K562 (cell line): ENCODE data around the gene PGPEP1. TPM values are rescaled to one million over a fixed set of nuclear protein-coding genes. Genes with fewer than 3 reads are reported as not detected.
"Not testable (repeated sequence)": the region's sequence is repeated elsewhere in the genome, so short reads cannot be mapped to it uniquely, and the experiment has no call there.

Source experiments
- ATAC-seq: fragments of 200-7000 bp; cut with Tn5 transposase; 3 replicates; pipeline ENCODE4 v1.9.1; 2020; ENCODE audit warnings: moderate library complexity
- BruUV-seq: library from RNA; stranded (reverse); fragments of 400-500 nt; replicated peaks from 2 replicates; lab custom pipeline; 2021; lab: Mats Ljungman, UMichigan
- CTCF ChIA-PET: fragments of 300-600 bp; formaldehyde crosslinking; extraction: SDS; loops from one replicate; lab custom pipeline; 2021; ENCODE audit warnings: low intra/inter-chr PET ratio; lab: Yijun Ruan, JAX
- POLR2A ChIA-PET: fragments of 300-600, 350-650 bp; sonication (Branson Sonifier 250); formaldehyde crosslinking; extraction: SDS; loops from one replicate; lab custom pipeline; 2021; ENCODE audit warnings: antibody characterized with exemption, inconsistent platforms; lab: Yijun Ruan, JAX
- DNase-seq, 4 experiments: peaks; one replicate each; pipeline versions ENCODE4 v3.0.0 to v3.0.0-alpha.2; 2011 to 2018; ENCODE audit warnings: low spot score in 3 of 4, mixed read lengths in 3 of 4; ENCODE audit errors: extremely low read depth in 1 of 4
- FAIRE-seq: peaks from 2 replicates; lab custom pipeline; 2011; peaks lifted over from hg19 to GRCh38; lab: Jason Lieb, UNC
- H2AFZ ChIP-seq: 2 replicates; pipeline ENCODE4 v1.6.0; 2011; ENCODE audit warnings: low read depth, low read length, control low read depth, inconsistent platforms
- H3K27ac ChIP-seq: fragments of 200-600 bp; 3 replicates; pipeline ENCODE4 v1.8.0; 2011; ENCODE audit warnings: low read depth, mild to moderate bottlenecking, control low read depth, inconsistent platforms, low read length, moderate library complexity, mixed read lengths; ENCODE audit errors: extremely low read depth
- H3K27me3 ChIP-seq, 2 experiments: fragments of 300-600 bp in 1 of 2; 2 replicates in 1 of 2; 3 replicates in 1 of 2; pipeline versions ENCODE4 v1.6.0 to v1.8.0; 2011; ENCODE audit warnings: inconsistent platforms in 2 of 2, low read length in 2 of 2, mild to moderate bottlenecking in 1 of 2, mixed read lengths in 1 of 2, moderate library complexity in 1 of 2; ENCODE audit not compliant: control insufficient read depth in 2 of 2, insufficient read depth in 2 of 2
- H3K36me3 ChIP-seq: fragments of 300-600 bp; 3 replicates; pipeline ENCODE4 v1.8.0; 2011; ENCODE audit warnings: mild to moderate bottlenecking, low read length, inconsistent platforms; ENCODE audit not compliant: control insufficient read depth, insufficient read depth
- H3K4me1 ChIP-seq, 2 experiments: fragments of 200-600 bp in 1 of 2; replicated peaks in 1 of 2; 2 replicates in 1 of 2; 3 replicates in 1 of 2; pipeline versions ENCODE4 v1.5.1 to v1.8.0; 2011; ENCODE audit warnings: inconsistent platforms in 2 of 2, low read length in 2 of 2, mild to moderate bottlenecking in 1 of 2, mixed read lengths in 1 of 2, moderate library complexity in 1 of 2; ENCODE audit not compliant: control insufficient read depth in 2 of 2, insufficient read depth in 2 of 2
- H3K4me2 ChIP-seq: 2 replicates; pipeline ENCODE4 v1.6.1; 2011; ENCODE audit warnings: low read length, control low read depth, inconsistent platforms, mixed read lengths; ENCODE audit not compliant: insufficient read depth
- H3K4me3 ChIP-seq: fragments of 200-600 bp; sonication (generic), shearing (Covaris generic); 2 replicates; pipeline ENCODE4 v1.5.1; 2016; ENCODE audit warnings: control low read depth, inconsistent platforms
- H3K79me2 ChIP-seq: fragments of 200-600 bp; 3 replicates; pipeline ENCODE4 v1.8.0; 2011; ENCODE audit warnings: low read length, inconsistent platforms; ENCODE audit not compliant: control insufficient read depth, insufficient read depth
- H3K9ac ChIP-seq, 2 experiments: 2 replicates each; pipeline versions ENCODE4 v1.6.0 to v1.6.1; 2011; ENCODE audit warnings: low read depth in 2 of 2, low read length in 2 of 2, control low read depth in 1 of 2, inconsistent platforms in 1 of 2, mild to moderate bottlenecking in 1 of 2, mixed read lengths in 1 of 2; ENCODE audit not compliant: insufficient read depth in 1 of 2
- H3K9me1 ChIP-seq: one replicate; pipeline ENCODE4 v1.6.0; 2011; ENCODE audit warnings: inconsistent platforms, mild to moderate bottlenecking, low read length, moderate library complexity; ENCODE audit not compliant: control insufficient read depth, insufficient read depth
- H3K9me3 ChIP-seq: replicated peaks from 2 replicates; pipeline ENCODE4 v1.5.1; 2011; ENCODE audit warnings: low read depth, low read length, inconsistent platforms; ENCODE audit not compliant: control insufficient read depth, insufficient read depth
- H4K20me1 ChIP-seq: replicated peaks from 2 replicates; pipeline ENCODE4 v1.6.1; 2011; ENCODE audit warnings: low read length, inconsistent platforms, mixed read lengths; ENCODE audit not compliant: control insufficient read depth, insufficient read depth
- DDX20 ChIP-seq: fragments of 450-650 bp; IDR thresholded peaks from 2 replicates; pipeline ENCODE4 v1.6.1; 2016; ENCODE audit warnings: missing genetic modification characterization, low read depth, mild to moderate bottlenecking, missing compliant biosample characterization, moderate library complexity
- HIVEP1 ChIP-seq: fragments of 250-450 bp; sonication (Bioruptor Pico); IDR thresholded peaks from 2 replicates; pipeline ENCODE4 v1.4.0; 2020; ENCODE audit warnings: mild to moderate bottlenecking
- KLF1 ChIP-seq: fragments of 450-650 bp; IDR thresholded peaks from 2 replicates; pipeline ENCODE4 v1.6.1; 2016; ENCODE audit warnings: missing genetic modification characterization, missing compliant biosample characterization
- KLF6 ChIP-seq: fragments of 250-450 bp; sonication (Bioruptor Pico); IDR thresholded peaks from 2 replicates; pipeline ENCODE4 v1.4.0; 2020; ENCODE audit warnings: mild to moderate bottlenecking, moderate library complexity, borderline replicate concordance
- LARP7 ChIP-seq: fragments of 450-650 bp; IDR thresholded peaks from 2 replicates; pipeline ENCODE4 v1.6.1; 2016
- MAZ ChIP-seq, 2 experiments: fragments of 450-650 bp in 1 of 2; sonication (generic) in 1 of 2; formaldehyde crosslinking; IDR thresholded peaks in 1 of 2; conservative IDR thresholded peaks in 1 of 2; 2 replicates each; pipeline versions ENCODE4 v1.4.0 to v1.5.0; 2020; ENCODE audit warnings: mild to moderate bottlenecking in 1 of 2, missing genetic modification reagents in 1 of 2
- MEF2D ChIP-seq: conservative IDR thresholded peaks from 2 replicates; pipeline ENCODE4 v1.6.1; 2016; ENCODE audit warnings: low read depth, missing genetic modification characterization, missing compliant biosample characterization
- NFRKB ChIP-seq: fragments of 450-650 bp; IDR thresholded peaks from 2 replicates; pipeline ENCODE4 v1.6.1; 2016; ENCODE audit warnings: low read depth
- PTTG1 ChIP-seq: fragments of 450-650 bp; IDR thresholded peaks from 2 replicates; pipeline ENCODE4 v1.6.1; 2016; ENCODE audit warnings: low read depth, mild to moderate bottlenecking, missing genetic modification characterization, missing compliant biosample characterization
- RBFOX2 ChIP-seq: fragments of 200-400 bp; formaldehyde crosslinking; IDR thresholded peaks from 2 replicates; pipeline ENCODE4 v1.6.1; 2017; ENCODE audit warnings: low read depth, mild to moderate bottlenecking, low read length, moderate library complexity
- SMAD4 ChIP-seq: fragments of 250-450 bp; sonication (Bioruptor Pico); conservative IDR thresholded peaks from 2 replicates; pipeline ENCODE4 v1.8.0; 2021; ENCODE audit warnings: inconsistent platforms, mild to moderate bottlenecking, moderate library complexity
- ZBTB9 ChIP-seq: fragments of 450-650 bp; formaldehyde crosslinking; IDR thresholded peaks from 2 replicates; pipeline ENCODE4 v1.4.0; 2020; ENCODE audit warnings: mild to moderate bottlenecking, moderate library complexity
- ZC3H4 ChIP-seq: sonication (generic); formaldehyde crosslinking; IDR thresholded peaks from 2 replicates; pipeline ENCODE4 v1.9.0; 2021; ENCODE audit warnings: missing genetic modification reagents, borderline replicate concordance
- ZNF583 ChIP-seq: fragments of 250-450 bp; sonication (Bioruptor Pico); IDR thresholded peaks from 2 replicates; pipeline ENCODE4 v1.4.0; 2020
- ZNF589 ChIP-seq: fragments of 200-800 bp; sonication (Bioruptor generic); IDR thresholded peaks from 2 replicates; pipeline ENCODE4 v1.6.1; 2016; ENCODE audit warnings: low read depth, missing genetic modification characterization, missing compliant biosample characterization
- ZNF695 ChIP-seq: fragments of 450-650 bp; formaldehyde crosslinking; IDR thresholded peaks from 2 replicates; pipeline ENCODE4 v1.4.0; 2020; ENCODE audit warnings: mild to moderate bottlenecking, moderate library complexity
- WGBS: fragments of 100-300 bp; shearing (Covaris generic); methylation state at CpG from one replicate; pipeline ENCODE4 v1.1.6; 2016; ENCODE audit warnings: low coverage, mixed read lengths; ENCODE audit not compliant: insufficient coverage; ENCODE audit errors: missing lambda C conversion rate; 5-methylcytosine and 5-hydroxymethylcytosine counted together
- in situ Hi-C: fragments of 300-500 bp; cut with MboI; formaldehyde crosslinking; loops from 4 replicates; pipeline ENCODE4 v1.15.0; 2018; ENCODE audit warnings: inconsistent platforms, mixed read lengths
- intact Hi-C: fragments of 100-400 bp; cut with micrococcal nuclease; formaldehyde crosslinking; loops from 2 replicates; pipeline ENCODE4 v1.14.2; 2022
- polyA plus RNA-seq, 8 experiments: library from polyadenylated mRNA; depleted of rRNA in 4 of 8; stranded (reverse) in 5 of 8; unstranded in 3 of 8; fragments of >200 nt; fragmentation: Nextera tagmentation in 2 of 8; fragmentation: Illumina TruSeq in 1 of 8; extraction: Ambion mirVana in 2 of 8; extraction: Trizol in 1 of 8; gene quantifications; 2 replicates each; pipeline versions ENCODE4 v1.2.1 to v1.2.3, GENCODE V29; 2011 to 2014; ENCODE audit warnings: inconsistent platforms in 1 of 8, missing spikeins in 1 of 8
- total RNA-seq, 7 experiments: library from RNA; depleted of rRNA in 6 of 7; stranded (reverse); fragments of >200 nt in 6 of 7; fragmentation: Illumina TruSeq in 2 of 7; extraction: Trizol in 2 of 7; gene quantifications; 2 replicates each; pipeline versions ENCODE4 v1.2.1 to v1.2.3, GENCODE V29; 2011 to 2021; ENCODE audit warnings: low replicate concordance in 1 of 7
- TF ChIP-seq, protein P1 (sequence below): sonication (generic); formaldehyde crosslinking; IDR thresholded peaks from 2 replicates; pipeline ENCODE4 v1.9.0; 2022; ENCODE audit warnings: mild to moderate bottlenecking, missing genetic modification reagents
- TF ChIP-seq, protein P2 (sequence below): sonication (generic); formaldehyde crosslinking; IDR thresholded peaks from 2 replicates; pipeline ENCODE4 v1.8.0; 2022; ENCODE audit warnings: mild to moderate bottlenecking, missing genetic modification reagents
- TF ChIP-seq, protein P3 (sequence below): fragments of 450-650 bp; formaldehyde crosslinking; IDR thresholded peaks from 2 replicates; pipeline ENCODE4 v1.4.0; 2022; ENCODE audit warnings: mild to moderate bottlenecking, moderate library complexity

The PGPEP1 gene
- total and polyA plus RNA-seq, 9 of the 15 experiments (the other 6 are each of a cell fraction or from before 2014, with no cell fraction given) = 10.0 to 69.6 (median 33.5) TPM

DNA sequence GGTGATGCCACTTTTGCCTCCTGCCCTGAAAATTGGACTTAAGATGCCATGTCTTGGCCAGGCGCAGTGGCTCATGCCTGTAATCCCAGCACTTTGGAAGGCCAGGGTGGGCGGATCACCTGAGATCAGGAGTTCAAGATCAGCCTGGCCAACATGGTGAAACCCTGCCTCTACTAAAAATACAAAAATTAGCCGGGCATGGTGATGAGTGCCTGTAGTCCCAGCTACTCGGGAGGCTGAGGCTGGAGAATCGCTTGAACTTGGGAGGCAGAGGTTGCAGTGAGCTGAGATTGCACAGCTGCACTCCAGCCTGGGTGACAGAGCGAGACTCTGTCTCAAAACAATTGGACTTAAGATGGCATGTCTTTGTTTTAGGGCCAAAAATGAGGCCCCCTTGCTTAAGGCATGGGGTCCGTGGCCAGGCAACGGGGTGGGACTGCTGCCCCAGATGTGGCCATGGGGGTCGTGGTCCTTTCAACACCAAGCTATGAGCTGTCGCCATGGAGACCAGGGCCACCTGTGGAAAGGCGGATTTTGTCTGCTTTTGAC lies 24.0 kb downstream of the PGPEP1 start:
- H2AFZ ChIP-seq, H4K20me1 ChIP-seq, ATAC-seq, H3K4me3 ChIP-seq, H3K27me3 ChIP-seq, FAIRE-seq, DNase-seq, H3K9me1 ChIP-seq, H3K9me3 ChIP-seq, CTCF ChIA-PET, in situ Hi-C loops: not testable (repeated sequence)
- peak overlapping the region; percentile 86 to 92 for H3K9ac ChIP-seq
- intact Hi-C loops = loop anchor here (2.0 kb wide), 1 partner anchor 22 kb away; the partner anchor contains the start of gene GDF15
- peaks cover 10% of the 10 kb centered on the region; the same call in 2 of the 3 replicates for H3K79me2 ChIP-seq
- H3K4me1 ChIP-seq = peaks cover 45 to 53% of the 10 kb centered on the region in 2 experiments
- POLR2A ChIA-PET = interaction anchor here (0.7 to 13.9 kb wide), 7 partner anchors 8 to 145 kb away, joined by 3 to 207 read pairs (median 4); partner anchors contain the start of gene GDF15
- H3K27ac ChIP-seq = peak overlapping the region; percentile 99
- BruUV-seq = TSS peak; percentile 99
- peaks cover 71% of the 10 kb centered on the region; the same call in 2 of the 3 replicates for H3K36me3 ChIP-seq
- H3K4me2 ChIP-seq = peak overlapping the region; percentile 63
- 37% methylated on average over 9 of the region's 11 CpGs for WGBS
- TF ChIP-seq ZC3H4 (CRISPR knock-in tag) (peak; percentile 84; the same call in 1 of the 2 replicates), KLF1 (tag) (peak; percentile 52), PTTG1 (tag) (peak; percentile 52; the same call in 1 of the 2 replicates), DDX20 (tag) (peak; percentile 70), MEF2D (tag) (peak; percentile 68), SMAD4 (CRISPR knock-in tag) (peak; percentile 81), RBFOX2 (peak; percentile 83), ZNF583 (CRISPR knock-in tag) (peak; percentile 84; the same call in 1 of the 2 replicates), HIVEP1 (CRISPR knock-in tag) (0 out of 2 replicates have a peak, but pooled peaks have one; percentile 13), ZBTB9 (CRISPR knock-in tag) (peak; percentile 85; the same call in 1 of the 2 replicates), ZNF589 (CRISPR knock-in tag) (0 out of 2 replicates have a peak, but pooled peaks have one; percentile 18), LARP7 (peak; percentile 14; the same call in 1 of the 2 replicates), ZNF695 (CRISPR knock-in tag) (0 out of 2 replicates have a peak, but pooled peaks have one; percentile 57), KLF6 (CRISPR knock-in tag) (peak; percentile 10; the same call in 1 of the 2 replicates), NFRKB (peak; percentile 78), MAZ (CRISPR knock-in tag; conservative IDR thresholded peaks at IDR 0.05 in 1 of 2, IDR thresholded peaks at IDR 0.05 in 1 of 2) (peak in 1 of 2 experiments; percentile 41; a peak in 1 of 4 replicates)
- TF ChIP-seq, protein P1, sequence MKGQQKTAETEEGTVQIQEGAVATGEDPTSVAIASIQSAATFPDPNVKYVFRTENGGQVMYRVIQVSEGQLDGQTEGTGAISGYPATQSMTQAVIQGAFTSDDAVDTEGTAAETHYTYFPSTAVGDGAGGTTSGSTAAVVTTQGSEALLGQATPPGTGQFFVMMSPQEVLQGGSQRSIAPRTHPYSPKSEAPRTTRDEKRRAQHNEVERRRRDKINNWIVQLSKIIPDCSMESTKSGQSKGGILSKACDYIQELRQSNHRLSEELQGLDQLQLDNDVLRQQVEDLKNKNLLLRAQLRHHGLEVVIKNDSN (CRISPR knock-in tag) = 0 out of 2 replicates have a peak, but pooled peaks have one; percentile 19
- TF ChIP-seq, protein P2, sequence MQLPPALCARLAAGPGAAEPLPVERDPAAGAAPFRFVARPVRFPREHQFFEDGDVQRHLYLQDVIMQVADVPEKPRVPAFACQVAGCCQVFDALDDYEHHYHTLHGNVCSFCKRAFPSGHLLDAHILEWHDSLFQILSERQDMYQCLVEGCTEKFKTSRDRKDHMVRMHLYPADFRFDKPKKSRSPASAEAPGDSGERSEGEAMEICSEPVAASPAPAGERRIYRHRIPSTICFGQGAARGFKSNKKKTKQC (CRISPR knock-in tag) = 0 out of 2 replicates have a peak, but pooled peaks have one; percentile 39
- TF ChIP-seq, protein P3, sequence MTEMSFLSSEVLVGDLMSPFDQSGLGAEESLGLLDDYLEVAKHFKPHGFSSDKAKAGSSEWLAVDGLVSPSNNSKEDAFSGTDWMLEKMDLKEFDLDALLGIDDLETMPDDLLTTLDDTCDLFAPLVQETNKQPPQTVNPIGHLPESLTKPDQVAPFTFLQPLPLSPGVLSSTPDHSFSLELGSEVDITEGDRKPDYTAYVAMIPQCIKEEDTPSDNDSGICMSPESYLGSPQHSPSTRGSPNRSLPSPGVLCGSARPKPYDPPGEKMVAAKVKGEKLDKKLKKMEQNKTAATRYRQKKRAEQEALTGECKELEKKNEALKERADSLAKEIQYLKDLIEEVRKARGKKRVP (CRISPR knock-in tag) = 0 out of 2 replicates have a peak, but pooled peaks have one; percentile 30
